Measurements from ENCODE around the gene BORCS8.

BORCS8 gene

GRCh38 chr19:19214892-19215291 lies 22.9 kb upstream of the BORCS8 start:
- H3K4me3 ChIP-seq (ENCODE audit: low read depth, low read length): no peak overlapping the region
- TF ChIP-seq CTCF (IDR thresholded peaks at IDR 0.05; ENCODE audit: borderline replicate concordance, insufficient read depth, low read depth, low read length): no peak

GRCh38 chr19:19214159-19214490 lies 22.2 kb upstream of the BORCS8 start:
- no peak for TF ChIP-seq CTCF (IDR thresholded peaks at IDR 0.05; ENCODE audit: borderline replicate concordance, insufficient read depth, low read depth, low read length)
- no peak overlapping the region for H3K4me3 ChIP-seq (ENCODE audit: low read depth, low read length)

- no peak overlapping the region for H3K4me3 ChIP-seq (ENCODE audit: low read depth, low read length)
- TF ChIP-seq CTCF (IDR thresholded peaks at IDR 0.05; ENCODE audit: borderline replicate concordance, insufficient read depth, low read depth, low read length): no peak
Observed at GRCh38 chr19:19213426-19214158, 21.6 kb upstream of the BORCS8 start.

- TF ChIP-seq CTCF (IDR thresholded peaks at IDR 0.05; ENCODE audit: borderline replicate concordance, insufficient read depth, low read depth, low read length): no peak
- H3K4me3 ChIP-seq (ENCODE audit: low read depth, low read length): no peak overlapping the region
Observed at GRCh38 chr19:19212916-19213315, 21.0 kb upstream of the BORCS8 start.

- TF ChIP-seq CTCF (IDR thresholded peaks at IDR 0.05; ENCODE audit: borderline replicate concordance, insufficient read depth, low read depth, low read length): no peak
- H3K4me3 ChIP-seq (ENCODE audit: low read depth, low read length): no peak within 1 kb of the TSS
Observed at GRCh38 chr19:19211499-19212420, 19.8 kb upstream of the BORCS8 start, which contains the start of gene NCAN. Gene NCAN (plus strand): TSS chr19:19211958. CDS start chr19:19216954, 4,996 bp downstream.

- H3K4me3 ChIP-seq (ENCODE audit: low read depth, low read length): no peak overlapping the region
- TF ChIP-seq CTCF (IDR thresholded peaks at IDR 0.05; ENCODE audit: borderline replicate concordance, insufficient read depth, low read depth, low read length): no peak
Observed at GRCh38 chr19:19209372-19209771, 17.4 kb upstream of the BORCS8 start.

Data from GM12875 (cell line).